Spleen (tissue), 11 donors: Measurements from ENCODE around the gene PSG1. TPM values are rescaled to one million over a fixed set of nuclear protein-coding genes. Genes with fewer than 3 reads are reported as not detected.
"Not testable (repeated sequence)": the region's sequence is repeated elsewhere in the genome, so short reads cannot be mapped to it uniquely, and the experiment has no call there.

Experiments
- DNase-seq: peaks from one replicate; pipeline ENCODE4 v3.0.0-alpha.2; 2020
- H3K27ac ChIP-seq, 8 donors: fragments of 200-600 bp; sonication (generic) in 7 of 8; 1 replicate in 4 of 8; 2 replicates in 4 of 8; pipeline versions ENCODE4 v1.5.0 to v1.8.0; 2016 to 2021; ENCODE audit warnings: inconsistent platforms in 4 of 8, mild to moderate bottlenecking in 4 of 8, moderate library complexity in 1 of 8
- H3K27me3 ChIP-seq, 7 donors: fragments of 200-600 bp; sonication (generic) in 6 of 7; replicated peaks in 1 of 7; 1 replicate in 4 of 7; 2 replicates in 3 of 7; pipeline versions ENCODE4 v1.5.0 to v1.8.0; 2016 to 2021; ENCODE audit warnings: inconsistent platforms in 3 of 7, mild to moderate bottlenecking in 1 of 7
- H3K36me3 ChIP-seq, 6 donors: fragments of 200-600 bp; sonication (generic) in 5 of 6; 1 replicate in 4 of 6; 2 replicates in 2 of 6; pipeline versions ENCODE4 v1.5.0 to v1.8.0; 2016 to 2021; ENCODE audit warnings: inconsistent platforms in 2 of 6
- H3K4me1 ChIP-seq, 6 donors: fragments of 200-600 bp; sonication (generic) in 5 of 6; 1 replicate in 3 of 6; 2 replicates in 3 of 6; pipeline versions ENCODE4 v1.5.0 to v1.8.0; 2016 to 2021; ENCODE audit warnings: inconsistent platforms in 3 of 6
- H3K4me3 ChIP-seq, 8 donors: fragments of 200-600 bp; sonication (generic) in 7 of 8; 1 replicate in 4 of 8; 2 replicates in 4 of 8; pipeline versions ENCODE4 v1.5.0 to v1.8.0; 2016 to 2021; ENCODE audit warnings: inconsistent platforms in 4 of 8, mild to moderate bottlenecking in 4 of 8, moderate library complexity in 2 of 8
- H3K9me3 ChIP-seq, 8 donors: fragments of 200-600 bp; sonication (generic) in 7 of 8; 1 replicate in 4 of 8; 2 replicates in 4 of 8; pipeline versions ENCODE4 v1.5.0 to v1.8.0; 2016 to 2021; ENCODE audit warnings: inconsistent platforms in 4 of 8
- CTCF ChIP-seq, 11 experiments: fragments of 200-600 bp in 7 of 11; fragments of 450-650 bp in 4 of 11; sonication (generic) in 4 of 11; IDR thresholded peaks in 8 of 11; conservative IDR thresholded peaks in 3 of 11; 1 replicate in 7 of 11; 2 replicates in 4 of 11; pipeline versions ENCODE4 v1.4.0 to v1.8.0; 2016 to 2021; ENCODE audit warnings: antibody characterized with exemption in 11 of 11, inconsistent platforms in 4 of 11, mild to moderate bottlenecking in 1 of 11
- POLR2A ChIP-seq, 3 donors: fragments of 450-650 bp; IDR thresholded peaks; one replicate each; pipeline ENCODE4 v1.5.1; 2017; ENCODE audit warnings: antibody characterized with exemption in 3 of 3, mild to moderate bottlenecking in 1 of 3
- POLR2AphosphoS5 ChIP-seq, 3 donors: sonication (generic); formaldehyde crosslinking; IDR thresholded peaks; one replicate each; pipeline ENCODE4 v1.5.1; 2017; ENCODE audit warnings: antibody characterized with exemption in 3 of 3
- WGBS, 5 donors: extraction: QIAGEN DNeasy Blood & Tissue Kit in 3 of 5; methylation state at CpG; one replicate each; pipeline versions ENCODE4 v1.1.5 to v1.1.7; 2013 to 2018; 5-methylcytosine and 5-hydroxymethylcytosine counted together
- intact Hi-C: fragments of 100-400 bp; cut with DNase I; formaldehyde crosslinking; loops from one replicate; pipeline ENCODE4 v1.15.0; 2023; ENCODE audit warnings: low total_unique reads
- polyA plus RNA-seq, 3 donors: library from polyadenylated mRNA; stranded (reverse); fragments of 200-250 nt; gene quantifications; one replicate each; pipeline ENCODE4 v1.2.1, GENCODE V29; 2013
- total RNA-seq, 7 donors: library from RNA; depleted of rRNA in 3 of 7; stranded (reverse); fragments of >200 nt in 3 of 7; fragmentation: NEBNext Ultra II Directional in 4 of 7; extraction: Animal tissue kit (Norgen Biotek cat#: 25700) in 4 of 7; gene quantifications; one replicate each; pipeline versions ENCODE4 v1.1.0 to v1.2.1, GENCODE V29; 2016 to 2021
- donor health status: healthy with polysubstance abuse.
- donor health status: DM: no; HTN: no; CAD: no; lungs with moderate emphysema.
- donor health status: DM: no; HTN: no; CAD: no.
- donor health status: Bipolar disorder and iron deficiency.
- donor health status: healthy.
- donor health status: DM: no; HTN: no; CAD: no.
- donor health status: DM: yes; HTN: yes; CAD: no.

PSG1 gene
- total and polyA plus RNA-seq, 10 donors: not detected

GRCh38 chr19:42857544-42857867 lies 22.0 kb downstream of the PSG1 start:
- intact Hi-C loops: no loop called here
- 70 to 77% (median 72%) methylated on average over 5 of the region's 5 CpGs for WGBS, 5 donors

GRCh38 chr19:42856866-42857543 lies 22.5 kb downstream of the PSG1 start:
- H3K27ac ChIP-seq, H3K4me3 ChIP-seq, H3K27me3 ChIP-seq, intact Hi-C loops, H3K4me1 ChIP-seq, DNase-seq, H3K36me3 ChIP-seq: not testable (repeated sequence)
- H3K9me3 ChIP-seq: peaks cover 0 to 13% (median 0%) of the 10 kb centered on the region in 8 donors
- TF ChIP-seq CTCF (IDR thresholded peaks at IDR 0.05 in 8 of 11, conservative IDR thresholded peaks at IDR 0.05 in 3 of 11): peak in 5 of 11 experiments; percentile 17 to 59 (median 44)
- 70 to 84% (median 81%) methylated on average over 16 to 19 of the region's 19 CpGs for WGBS, 5 donors

More at GRCh38 chr19:42857544-42857867, 22.0 kb downstream of the PSG1 start:
- no peak overlapping the region for H3K27ac ChIP-seq
- no peak overlapping the region for H3K4me3 ChIP-seq
- DNase-seq: no peak
- H3K9me3 ChIP-seq: peaks cover 0 to 17% (median 0%) of the 10 kb centered on the region in 8 donors
- no peaks in the 10 kb centered on the region for H3K4me1 ChIP-seq
- no peak for TF ChIP-seq POLR2A (IDR thresholded peaks at IDR 0.05)
- TF ChIP-seq CTCF (IDR thresholded peaks at IDR 0.05 in 8 of 11, conservative IDR thresholded peaks at IDR 0.05 in 3 of 11): peak in 1 of 11 experiments; percentile 11
- TF ChIP-seq POLR2AphosphoS5 (IDR thresholded peaks at IDR 0.05): no peak
- no peaks in the 10 kb centered on the region for H3K27me3 ChIP-seq
- H3K36me3 ChIP-seq: no peaks in the 10 kb centered on the region

- H3K4me3 ChIP-seq, intact Hi-C loops, H3K4me1 ChIP-seq, DNase-seq, H3K27me3 ChIP-seq, H3K36me3 ChIP-seq, H3K27ac ChIP-seq: not testable (repeated sequence)
- peaks cover 0 to 13% (median 0%) of the 10 kb centered on the region in 8 donors for H3K9me3 ChIP-seq
- 72 to 88% (median 80%) methylated on average over 1 to 3 of the region's 3 CpGs for WGBS, 5 donors
Measured at GRCh38 chr19:42854745-42855144, 24.8 kb downstream of the PSG1 start.

- intact Hi-C loops, H3K4me3 ChIP-seq: not testable (repeated sequence)
- 92 to 100% (median 94%) methylated on average over 1 of the region's 1 CpG for WGBS, 5 donors
Measured at GRCh38 chr19:42853231-42853630, 26.3 kb downstream of the PSG1 start.

DNA sequence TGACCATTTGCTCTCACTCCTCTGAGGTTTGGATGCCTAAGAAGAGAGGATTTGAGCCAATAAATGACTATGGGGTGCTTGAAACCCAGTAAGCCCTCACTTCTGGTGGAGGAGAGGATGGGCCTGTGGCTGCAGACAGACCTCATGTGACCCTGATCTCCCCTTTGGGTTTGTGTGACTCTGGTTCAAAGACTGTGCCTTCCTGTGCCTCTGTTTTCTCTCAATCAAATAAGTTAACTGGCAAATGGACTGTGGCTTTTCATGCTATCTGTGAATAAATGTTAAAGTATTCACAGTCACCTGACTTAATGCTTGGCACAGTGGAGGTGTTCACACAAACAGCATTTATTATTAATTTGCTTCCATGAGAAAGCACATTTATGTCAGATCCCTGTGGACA lies 26.7 kb downstream of the PSG1 start:
- H3K4me3 ChIP-seq, H3K27me3 ChIP-seq, H3K9me3 ChIP-seq, H3K4me1 ChIP-seq, intact Hi-C loops, DNase-seq, H3K36me3 ChIP-seq, H3K27ac ChIP-seq: not testable (repeated sequence)

More at GRCh38 chr19:42853231-42853630, 26.3 kb downstream of the PSG1 start:
- not testable (repeated sequence) for H3K27me3 ChIP-seq, H3K4me1 ChIP-seq, H3K36me3 ChIP-seq, H3K9me3 ChIP-seq, H3K27ac ChIP-seq, DNase-seq

DNA sequence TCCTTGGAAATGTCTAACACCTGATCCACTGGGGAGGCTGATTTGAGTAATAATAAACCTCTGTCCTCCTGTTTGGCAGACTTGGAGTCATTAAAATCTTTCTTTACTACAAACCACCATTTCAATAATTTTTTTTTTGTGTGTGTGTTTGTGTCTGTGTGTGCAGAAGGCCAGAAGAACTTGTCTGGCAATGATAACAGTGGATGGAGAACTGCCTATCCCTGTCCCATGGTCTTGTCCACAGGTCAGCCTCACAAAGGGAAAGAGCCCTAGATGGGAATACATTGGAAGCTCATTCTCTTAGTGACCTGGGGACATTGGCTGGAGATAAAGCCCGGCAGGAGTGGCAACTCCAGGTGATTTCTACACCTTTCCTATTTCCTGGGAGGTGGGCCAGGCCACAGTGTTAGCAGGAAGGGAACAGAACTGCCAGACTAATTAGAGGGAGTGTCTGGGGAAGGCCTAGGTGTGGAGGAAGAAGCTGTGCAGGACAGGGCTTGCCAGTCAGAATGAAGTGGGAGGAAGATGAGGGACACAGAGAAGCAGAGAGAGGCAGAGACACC lies 27.7 kb downstream of the PSG1 start:
- DNase-seq, H3K27ac ChIP-seq, intact Hi-C loops, H3K4me1 ChIP-seq, H3K36me3 ChIP-seq, H3K4me3 ChIP-seq, H3K9me3 ChIP-seq, H3K27me3 ChIP-seq: not testable (repeated sequence)
- WGBS, 5 donors: 35 to 66% (median 58%) methylated on average over 1 of the region's 1 CpG
